GM12878 (cell line): ENCODE measurements around the gene MYRF. TPM values are rescaled to one million over a fixed set of nuclear protein-coding genes. Genes with fewer than 3 reads are reported as not detected.

ENCODE experiments used
- ATF2 ChIP-seq: IDR thresholded peaks from 2 replicates; pipeline ENCODE4 v1.6.1; 2012; ENCODE audit warnings: low read length, inconsistent platforms
- CBX3 ChIP-seq: fragments of 200-600 bp; sonication (generic); IDR thresholded peaks from 2 replicates; pipeline ENCODE4 v1.6.1; 2016; ENCODE audit warnings: low read depth, borderline replicate concordance
- E4F1 ChIP-seq: fragments of 450-650 bp; IDR thresholded peaks from 2 replicates; pipeline ENCODE4 v1.6.1; 2018; ENCODE audit warnings: borderline replicate concordance, mild to moderate bottlenecking; ENCODE audit not compliant: partially characterized antibody
- EED ChIP-seq: sonication (generic); IDR thresholded peaks from 2 replicates; pipeline ENCODE4 v1.6.1; 2016; ENCODE audit warnings: antibody characterized with exemption, low read depth
- ETV6 ChIP-seq, 2 experiments: fragments of 450-650 bp in 1 of 2; IDR thresholded peaks in 1 of 2; conservative IDR thresholded peaks in 1 of 2; 2 replicates each; pipeline ENCODE4 v1.6.1; 2014; ENCODE audit warnings: antibody characterized with exemption in 1 of 2, borderline replicate concordance in 1 of 2, low read depth in 1 of 2, mild to moderate bottlenecking in 1 of 2, moderate library complexity in 1 of 2
- HDAC2 ChIP-seq: fragments of 200-600 bp; sonication (generic); IDR thresholded peaks from 2 replicates; pipeline ENCODE4 v1.6.1; 2017
- LARP7 ChIP-seq: fragments of 450-650 bp; IDR thresholded peaks from 2 replicates; pipeline ENCODE4 v1.6.1; 2017; ENCODE audit warnings: mild to moderate bottlenecking
- MLLT1 ChIP-seq: fragments of 450-650 bp; IDR thresholded peaks from 2 replicates; pipeline ENCODE4 v1.6.1; 2016; ENCODE audit warnings: mild to moderate bottlenecking
- NFXL1 ChIP-seq: fragments of 450-650 bp; IDR thresholded peaks from 2 replicates; pipeline ENCODE4 v1.6.1; 2017; ENCODE audit warnings: antibody characterized with exemption, mild to moderate bottlenecking, borderline replicate concordance
- NR2F1 ChIP-seq: fragments of 450-650 bp; conservative IDR thresholded peaks from 2 replicates; pipeline ENCODE4 v1.6.1; 2017; ENCODE audit warnings: mild to moderate bottlenecking
- PAX5 ChIP-seq: IDR thresholded peaks from 2 replicates; pipeline ENCODE4 v1.6.1; 2011; ENCODE audit warnings: low read depth, low read length, borderline replicate concordance
- POLR2A ChIP-seq: IDR thresholded peaks from 2 replicates; pipeline ENCODE4 v1.6.1; 2011; ENCODE audit warnings: low read depth, mild to moderate bottlenecking, low read length
- POLR2AphosphoS2 ChIP-seq: IDR thresholded peaks from 2 replicates; pipeline ENCODE4 v1.6.1; 2011; ENCODE audit warnings: low read depth, mild to moderate bottlenecking, low read length, improper control_type of control experiment, moderate library complexity
- POU2F2 ChIP-seq: IDR thresholded peaks from 3 replicates; pipeline ENCODE4 v1.6.1; 2011; ENCODE audit warnings: low read depth, mild to moderate bottlenecking, low read length, borderline replicate concordance
- RAD21 ChIP-seq: IDR thresholded peaks from 2 replicates; pipeline ENCODE4 v1.6.1; 2011; ENCODE audit warnings: mild to moderate bottlenecking, low read depth, low read length, moderate library complexity; ENCODE audit not compliant: insufficient read depth
- SIX5 ChIP-seq: IDR thresholded peaks from 2 replicates; pipeline ENCODE4 v1.6.1; 2011; ENCODE audit warnings: mild to moderate bottlenecking, low read depth, low read length, moderate library complexity; ENCODE audit not compliant: severe bottlenecking
- SPI1 ChIP-seq: IDR thresholded peaks from 2 replicates; pipeline ENCODE4 v1.6.1; 2011; ENCODE audit warnings: low read depth, mild to moderate bottlenecking, low read length, moderate library complexity, borderline replicate concordance; ENCODE audit not compliant: insufficient read depth
- SREBF1 ChIP-seq: IDR thresholded peaks from 2 replicates; pipeline ENCODE4 v1.6.1; 2012; ENCODE audit warnings: mild to moderate bottlenecking, low read length
- SUZ12 ChIP-seq: fragments of 200-600 bp; sonication (generic); IDR thresholded peaks from one replicate; pipeline ENCODE4 v1.6.1; 2018; ENCODE audit warnings: antibody characterized with exemption, mild to moderate bottlenecking; ENCODE audit not compliant: unreplicated experiment
- TCF12 ChIP-seq: IDR thresholded peaks from 2 replicates; pipeline ENCODE4 v1.6.1; 2011; ENCODE audit warnings: low read depth, mild to moderate bottlenecking, low read length
- YY1 ChIP-seq: IDR thresholded peaks from 2 replicates; pipeline ENCODE4 v1.6.1; 2011; ENCODE audit warnings: low read depth, mild to moderate bottlenecking, low read length
- ZBTB33 ChIP-seq: fragments of 450-650 bp; IDR thresholded peaks from 2 replicates; pipeline ENCODE4 v1.6.1; 2017; ENCODE audit warnings: mild to moderate bottlenecking
- ZNF207 ChIP-seq: fragments of 450-650 bp; IDR thresholded peaks from 2 replicates; pipeline ENCODE4 v1.6.1; 2014; ENCODE audit warnings: antibody characterized with exemption, mild to moderate bottlenecking, borderline replicate concordance
- ZNF622 ChIP-seq: fragments of 450-650 bp; IDR thresholded peaks from 2 replicates; pipeline ENCODE4 v1.6.1; 2017; ENCODE audit warnings: mild to moderate bottlenecking, inconsistent platforms
- polyA plus RNA-seq, 11 experiments: library from polyadenylated mRNA; depleted of rRNA in 4 of 11; unstranded in 6 of 11; stranded (reverse) in 5 of 11; fragments of >200 nt; fragmentation: Nextera tagmentation in 4 of 11; fragmentation: Illumina TruSeq in 1 of 11; extraction: Ambion mirVana in 4 of 11; extraction: Trizol in 1 of 11; gene quantifications; 1 replicate in 1 of 11; 2 replicates in 10 of 11; pipeline versions ENCODE4 v1.2.1 to v1.2.3, GENCODE V29; 2011 to 2016; ENCODE audit warnings: inconsistent platforms in 2 of 11, missing spikeins in 2 of 11, low read depth in 1 of 11
- total RNA-seq, 4 experiments: library from RNA; depleted of rRNA in 3 of 4; stranded (reverse); fragments of >200 nt in 3 of 4; fragmentation: Illumina TruSeq in 1 of 4; extraction: Trizol in 1 of 4; gene quantifications; 2 replicates each; pipeline versions ENCODE4 v1.2.1 to v1.2.3, GENCODE V29; 2013 to 2021

MYRF gene
- total and polyA plus RNA-seq, 10 of the 15 experiments (the other 5 are each of a cell fraction or from before 2014, with no cell fraction given), result 0.27 to 15.6 (median 0.89) TPM

GRCh38 chr11:61834278-61835048 lies 82.0 kb downstream of the MYRF start (continued):
- 0 out of 2 replicates have a peak, but pooled peaks have one; percentile 5 for TF ChIP-seq ZBTB33
- TF ChIP-seq HDAC2, result no peak
- TF ChIP-seq ATF2, result no peak
- TF ChIP-seq ZNF622, result no peak
- TF ChIP-seq SREBF1, result peak; percentile 80; the same call in 1 of the 2 replicates
- no peak for TF ChIP-seq RAD21
- peak; percentile 64; the same call in 1 of the 3 replicates for TF ChIP-seq POU2F2
- TF ChIP-seq POLR2AphosphoS2, result 0 out of 2 replicates have a peak, but pooled peaks have one; percentile 41
- TF ChIP-seq SIX5, result no peak
- TF ChIP-seq SPI1, result peak; percentile 49; the same call in 1 of the 2 replicates
- peak; percentile 76 for TF ChIP-seq POLR2A
- TF ChIP-seq NR2F1, result no peak
- TF ChIP-seq EED, result peak; percentile 8; the same call in 1 of the 2 replicates
- TF ChIP-seq SUZ12, result no peak
- TF ChIP-seq E4F1, result peak; percentile 24
- TF ChIP-seq ZNF207, result no peak
- peak; percentile 84 for TF ChIP-seq NFXL1
- peak; percentile 72 for TF ChIP-seq YY1
- no peak for TF ChIP-seq CBX3
- peak; percentile 84; the same call in 1 of the 2 replicates for TF ChIP-seq MLLT1
- TF ChIP-seq LARP7, result no peak
- peak; percentile 61; the same call in 1 of the 2 replicates for TF ChIP-seq TCF12
- TF ChIP-seq PAX5, result 0 out of 2 replicates have a peak, but pooled peaks have one; percentile 31
- TF ChIP-seq ETV6 (conservative IDR thresholded peaks at IDR 0.05 in 1 of 2, IDR thresholded peaks at IDR 0.05 in 1 of 2; ENCODE audit: borderline replicate concordance in 1 of 2, low read depth in 1 of 2), result no peak
